Keratinocyte (primary cell): ENCODE data around the gene ABCD1.

ENCODE experiments used
- EZH2 ChIP-seq: IDR thresholded peaks from one replicate; pipeline ENCODE4 v1.6.1; 2012; ENCODE audit warnings: inconsistent platforms, mild to moderate bottlenecking, low read length, moderate library complexity
- TF ChIP-seq, protein P1 (sequence below), 3 experiments: IDR thresholded peaks in 1 of 3; conservative IDR thresholded peaks in 1 of 3; optimal IDR thresholded peaks in 1 of 3; 2 replicates in 2 of 3; 3 replicates in 1 of 3; pipeline versions ENCODE3 to v1.5.1; 2011; ENCODE audit warnings: low read length in 3 of 3, mild to moderate bottlenecking in 3 of 3, moderate library complexity in 2 of 3, control low read depth in 1 of 3, inconsistent platforms in 1 of 3; ENCODE audit not compliant: insufficient read depth in 2 of 3; ENCODE audit errors: extremely low read depth in 1 of 3

DNA sequence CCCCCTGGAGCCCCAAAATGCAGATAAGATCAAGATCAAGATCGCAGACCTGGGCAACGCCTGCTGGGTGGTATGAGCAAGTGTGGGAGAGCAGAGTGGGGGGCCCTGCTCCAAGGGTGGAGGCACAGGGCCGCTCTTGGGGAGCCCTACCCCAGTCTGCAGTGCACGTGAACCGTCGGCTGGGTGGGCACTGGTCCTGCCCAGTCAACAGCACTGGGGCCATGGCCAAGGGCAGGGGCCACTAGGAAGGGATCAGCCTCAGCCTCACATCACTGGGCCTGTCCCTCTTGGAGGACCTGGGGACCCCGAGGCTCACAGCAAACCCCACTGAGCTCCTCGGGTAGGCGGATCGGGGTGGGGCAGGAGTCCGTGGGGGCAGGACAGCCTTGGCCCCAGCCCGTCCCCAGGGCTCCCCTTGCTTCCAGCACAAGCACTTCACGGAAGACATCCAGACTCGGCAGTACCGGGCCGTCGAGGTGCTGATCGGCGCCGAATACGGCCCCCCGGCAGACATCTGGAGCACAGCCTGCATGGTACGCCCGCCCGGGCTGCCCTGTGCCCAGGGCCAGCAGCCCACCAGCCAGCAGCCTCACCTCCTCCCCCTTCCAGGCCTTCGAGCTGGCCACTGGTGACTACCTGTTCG lies 59.8 kb downstream of the ABCD1 start:
- TF ChIP-seq, protein P1, sequence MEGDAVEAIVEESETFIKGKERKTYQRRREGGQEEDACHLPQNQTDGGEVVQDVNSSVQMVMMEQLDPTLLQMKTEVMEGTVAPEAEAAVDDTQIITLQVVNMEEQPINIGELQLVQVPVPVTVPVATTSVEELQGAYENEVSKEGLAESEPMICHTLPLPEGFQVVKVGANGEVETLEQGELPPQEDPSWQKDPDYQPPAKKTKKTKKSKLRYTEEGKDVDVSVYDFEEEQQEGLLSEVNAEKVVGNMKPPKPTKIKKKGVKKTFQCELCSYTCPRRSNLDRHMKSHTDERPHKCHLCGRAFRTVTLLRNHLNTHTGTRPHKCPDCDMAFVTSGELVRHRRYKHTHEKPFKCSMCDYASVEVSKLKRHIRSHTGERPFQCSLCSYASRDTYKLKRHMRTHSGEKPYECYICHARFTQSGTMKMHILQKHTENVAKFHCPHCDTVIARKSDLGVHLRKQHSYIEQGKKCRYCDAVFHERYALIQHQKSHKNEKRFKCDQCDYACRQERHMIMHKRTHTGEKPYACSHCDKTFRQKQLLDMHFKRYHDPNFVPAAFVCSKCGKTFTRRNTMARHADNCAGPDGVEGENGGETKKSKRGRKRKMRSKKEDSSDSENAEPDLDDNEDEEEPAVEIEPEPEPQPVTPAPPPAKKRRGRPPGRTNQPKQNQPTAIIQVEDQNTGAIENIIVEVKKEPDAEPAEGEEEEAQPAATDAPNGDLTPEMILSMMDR (optimal IDR thresholded peaks at IDR 0.05 in 1 of 3, IDR thresholded peaks at IDR 0.05 in 1 of 3, conservative IDR thresholded peaks at IDR 0.05 in 1 of 3; ENCODE audit: extremely low read depth in 1 of 3, insufficient read depth in 2 of 3, low read length in 3 of 3), result no peak
- no peak for TF ChIP-seq EZH2
